HepG2 (cell line): ENCODE results near the gene TOR1A. TPM values are rescaled to one million over a fixed set of nuclear protein-coding genes. Genes with fewer than 3 reads are reported as not detected.

Experiments
- ATAC-seq: fragments of 200-7000 bp; cut with Tn5 transposase; 3 replicates; pipeline ENCODE4 v1.9.1; 2020; ENCODE audit warnings: mild to moderate bottlenecking, moderate library complexity
- BruUV-seq: library from RNA; stranded (reverse); fragments of 400-500 nt; replicated peaks from 2 replicates; lab custom pipeline; 2021; lab: Mats Ljungman, UMichigan
- CTCF ChIA-PET: fragments of 300-600 bp; formaldehyde crosslinking; extraction: SDS; loops from one replicate; lab custom pipeline; 2021; ENCODE audit warnings: low total read pairs, inconsistent platforms, low intra/inter-chr PET ratio; lab: Yijun Ruan, JAX
- POLR2A ChIA-PET: fragments of 350-600 bp; sonication (Branson Sonifier 250); formaldehyde crosslinking; loops from one replicate; lab custom pipeline; 2020; ENCODE audit warnings: antibody characterized with exemption, inconsistent platforms; lab: Yijun Ruan, JAX
- DNase-seq: peaks from one replicate; pipeline ENCODE4 v3.0.0-alpha.2; 2015; ENCODE audit warnings: low spot score
- FAIRE-seq: peaks from 3 replicates; lab custom pipeline; 2011; peaks lifted over from hg19 to GRCh38; lab: Jason Lieb, UNC
- H2AFZ ChIP-seq: one replicate; pipeline ENCODE4 v1.6.1; 2011; ENCODE audit warnings: low read length, inconsistent platforms
- H3K27ac ChIP-seq: fragments of 300-600 bp; 3 replicates; pipeline ENCODE4 v1.8.0; 2011; ENCODE audit warnings: mixed run types, mild to moderate bottlenecking, mixed read lengths, low read length, inconsistent platforms; ENCODE audit not compliant: insufficient read depth; ENCODE audit errors: extremely low read length
- H3K27me3 ChIP-seq, 2 experiments: fragments of 200-600 bp in 1 of 2; 2 replicates in 1 of 2; 3 replicates in 1 of 2; pipeline versions ENCODE4 v1.6.0 to v1.8.0; 2011; ENCODE audit warnings: low read length in 2 of 2, mild to moderate bottlenecking in 2 of 2, moderate library complexity in 2 of 2, inconsistent platforms in 1 of 2; ENCODE audit not compliant: insufficient read depth in 2 of 2, control insufficient read depth in 1 of 2
- H3K36me3 ChIP-seq, 2 experiments: fragments of 200-600 bp in 1 of 2; replicated peaks in 1 of 2; 2 replicates in 1 of 2; 3 replicates in 1 of 2; pipeline versions ENCODE4 v1.5.1 to v1.8.0; 2011; ENCODE audit warnings: low read length in 2 of 2, inconsistent platforms in 1 of 2; ENCODE audit not compliant: insufficient read depth in 2 of 2, control insufficient read depth in 1 of 2
- H3K4me1 ChIP-seq: 2 replicates; pipeline ENCODE4 v1.5.1; 2012; ENCODE audit warnings: low read length, inconsistent platforms; ENCODE audit not compliant: insufficient read depth
- H3K4me2 ChIP-seq: 2 replicates; pipeline ENCODE4 v1.6.0; 2011; ENCODE audit warnings: low read depth, low read length, inconsistent platforms
- H3K4me3 ChIP-seq, 3 experiments: fragments of 200-600 bp in 1 of 3; sonication (generic), shearing (Covaris generic) in 1 of 3; replicated peaks in 1 of 3; 2 replicates each; pipeline ENCODE4 v1.5.1; 2011 to 2016; ENCODE audit warnings: low read length in 3 of 3, inconsistent platforms in 2 of 3, low read depth in 2 of 3, mild to moderate bottlenecking in 2 of 3, control low read depth in 1 of 3, mixed read lengths in 1 of 3; ENCODE audit not compliant: insufficient read depth in 1 of 3
- H3K79me2 ChIP-seq: one replicate; pipeline ENCODE4 v1.6.1; 2011; ENCODE audit warnings: low read length, inconsistent platforms; ENCODE audit not compliant: insufficient read depth
- H3K9ac ChIP-seq: 2 replicates; pipeline ENCODE4 v1.6.0; 2011; ENCODE audit warnings: mild to moderate bottlenecking, low read depth, low read length, inconsistent platforms; ENCODE audit not compliant: insufficient read depth
- H3K9me3 ChIP-seq: 2 replicates; pipeline ENCODE4 v1.5.1; 2012; ENCODE audit warnings: mild to moderate bottlenecking, low read length
- H4K20me1 ChIP-seq: 2 replicates; pipeline ENCODE4 v1.6.0; 2011; ENCODE audit warnings: inconsistent platforms, mild to moderate bottlenecking, low read length, moderate library complexity; ENCODE audit not compliant: insufficient read depth
- ARNT ChIP-seq: fragments of 450-650 bp; IDR thresholded peaks from 2 replicates; pipeline ENCODE4 v1.6.1; 2017
- ASH2L ChIP-seq: fragments of 300-600, 200-600 bp; sonication (generic); IDR thresholded peaks from 2 replicates; pipeline ENCODE4 v1.7.0; 2017; ENCODE audit warnings: low read depth, mild to moderate bottlenecking, moderate library complexity, mixed read lengths, low read length; ENCODE audit not compliant: insufficient read length
- ATF3 ChIP-seq: sonication (generic); formaldehyde crosslinking; IDR thresholded peaks from 2 replicates; pipeline ENCODE4 v1.4.0; 2020; ENCODE audit warnings: missing genetic modification reagents
- ATF5 ChIP-seq: sonication (generic); formaldehyde crosslinking; IDR thresholded peaks from 2 replicates; pipeline ENCODE4 v1.4.0; 2020; ENCODE audit warnings: mild to moderate bottlenecking, low read depth, missing genetic modification reagents
- BRD4 ChIP-seq: sonication (generic); formaldehyde crosslinking; IDR thresholded peaks from 2 replicates; pipeline ENCODE4 v1.4.0; 2020; ENCODE audit warnings: missing genetic modification reagents
- SRSF9 ChIP-seq: fragments of 200-400 bp; formaldehyde crosslinking; IDR thresholded peaks from 2 replicates; pipeline ENCODE4 v1.6.1; 2018; ENCODE audit warnings: borderline replicate concordance, mild to moderate bottlenecking, low read depth, low read length; ENCODE audit not compliant: insufficient read depth, poor library complexity, severe bottlenecking
- TERF1 ChIP-seq: sonication (generic); formaldehyde crosslinking; IDR thresholded peaks from 2 replicates; pipeline ENCODE4 v1.8.0; 2022; ENCODE audit warnings: mild to moderate bottlenecking, missing genetic modification reagents, moderate library complexity
- YEATS4 ChIP-seq: sonication (generic); formaldehyde crosslinking; IDR thresholded peaks from 2 replicates; pipeline ENCODE4 v1.4.0; 2020; ENCODE audit warnings: missing genetic modification reagents, borderline replicate concordance
- ZKSCAN5 ChIP-seq: sonication (generic); formaldehyde crosslinking; IDR thresholded peaks from 2 replicates; pipeline ENCODE4 v1.5.1; 2020; ENCODE audit warnings: mild to moderate bottlenecking, missing genetic modification reagents
- ZNF274 ChIP-seq: sonication (generic); formaldehyde crosslinking; IDR thresholded peaks from 2 replicates; pipeline ENCODE4 v1.5.1; 2020; ENCODE audit warnings: mild to moderate bottlenecking, missing genetic modification reagents
- ZNF784 ChIP-seq: sonication (generic); formaldehyde crosslinking; IDR thresholded peaks from 2 replicates; pipeline ENCODE4 v1.5.1; 2020; ENCODE audit warnings: missing genetic modification reagents, mild to moderate bottlenecking, borderline replicate concordance
- ZNF850 ChIP-seq: sonication (generic); formaldehyde crosslinking; conservative IDR thresholded peaks from 2 replicates; pipeline ENCODE4 v1.9.0; 2021; ENCODE audit warnings: mild to moderate bottlenecking, missing genetic modification reagents
- WGBS: methylation state at CpG from one replicate; pipeline ENCODE4 v1.1.6; 2017; ENCODE audit warnings: low lambda C conversion rate; 5-methylcytosine and 5-hydroxymethylcytosine counted together
- in situ Hi-C: cut with HindIII; loops from 2 replicates; pipeline ENCODE4 v1.10.0; 2017; ENCODE audit warnings: low pct_unique_long_range_greater_than_20kb; ENCODE audit not compliant: extremely low pct_ligation_motif_present
- intact Hi-C: fragments of 100-400 bp; cut with micrococcal nuclease; formaldehyde crosslinking; loops from one replicate; pipeline ENCODE4 v1.10.0; 2022; ENCODE audit not compliant: unreplicated experiment
- polyA plus RNA-seq, 8 experiments: library from polyadenylated mRNA; depleted of rRNA in 3 of 8; stranded (reverse) in 7 of 8; unstranded in 1 of 8; fragments of >200 nt; fragmentation: Illumina TruSeq in 4 of 8; extraction: Trizol in 4 of 8; gene quantifications; 2 replicates each; pipeline versions ENCODE4 v1.2.1 to v1.2.3, GENCODE V29; 2011 to 2016; ENCODE audit warnings: low read depth in 4 of 8, missing spikeins in 1 of 8, mixed read lengths in 1 of 8; ENCODE audit not compliant: insufficient read depth in 1 of 8
- total RNA-seq, 5 experiments: library from RNA; depleted of rRNA; stranded (reverse); fragments of >200 nt; fragmentation: Illumina TruSeq; extraction: Trizol; gene quantifications; 2 replicates each; pipeline ENCODE4 v1.2.3, GENCODE V29; 2016; ENCODE audit warnings: low read depth in 1 of 5

Gene TOR1A
- total and polyA plus RNA-seq, 2 of the 13 experiments (the other 11 are each of a cell fraction or from before 2014, with no cell fraction given), result 31.6 to 41.4 TPM

GRCh38 chr9:129774791-129775447 is 49.0 kb downstream of the TOR1A start:
- H3K4me2 ChIP-seq, result no peak overlapping the region
- 9% methylated on average over 4 of the region's 20 CpGs for WGBS
- no peaks in the 10 kb centered on the region for H3K36me3 ChIP-seq
- in situ Hi-C loops, result no loop called here
- no peak overlapping the region for H3K27ac ChIP-seq
- H3K4me3 ChIP-seq, result no peak overlapping the region
- H3K27me3 ChIP-seq, result peaks cover 0 to 6% of the 10 kb centered on the region in 2 experiments; a peak in 3 of 5 replicates
- H2AFZ ChIP-seq, result no peak overlapping the region
- TF ChIP-seq ATF5 (CRISPR knock-in tag), result no peak
- no peak for TF ChIP-seq ASH2L
- TF ChIP-seq ATF3 (CRISPR knock-in tag), result no peak
- no peak for TF ChIP-seq BRD4 (CRISPR knock-in tag)
- TF ChIP-seq ZNF274 (CRISPR knock-in tag), result no peak
- TF ChIP-seq SRSF9, result no peak
- no peak for TF ChIP-seq YEATS4 (CRISPR knock-in tag)
- no peak for TF ChIP-seq ZNF784 (CRISPR knock-in tag)
- TF ChIP-seq TERF1 (CRISPR knock-in tag), result no peak
- no peak for TF ChIP-seq ZNF850 (CRISPR knock-in tag)
- TF ChIP-seq ARNT, result no peak
- no peak for TF ChIP-seq ZKSCAN5 (CRISPR knock-in tag)
- TF ChIP-seq, all 625 proteins: peak for 0
- H3K9ac ChIP-seq, result no peak overlapping the region
- H3K79me2 ChIP-seq, result no peaks in the 10 kb centered on the region
- ATAC-seq (no peak), DNase-seq (no peak), FAIRE-seq (no peak)
- CTCF ChIA-PET, result interaction anchor here (1.0 kb wide), 1 partner anchor 9 kb away, joined by 3 read pairs; no protein-coding TSS in a partner anchor
- intact Hi-C loops, result no loop called here
- BruUV-seq, result no TSS peak
- H4K20me1 ChIP-seq, result no peaks in the 10 kb centered on the region
- no peaks in the 10 kb centered on the region for H3K9me3 ChIP-seq
- peaks cover 25% of the 10 kb centered on the region for H3K4me1 ChIP-seq
- POLR2A ChIA-PET, result no interaction called here
